ENCODE measurements around the gene ESYT2.

The ESYT2 gene

DNA sequence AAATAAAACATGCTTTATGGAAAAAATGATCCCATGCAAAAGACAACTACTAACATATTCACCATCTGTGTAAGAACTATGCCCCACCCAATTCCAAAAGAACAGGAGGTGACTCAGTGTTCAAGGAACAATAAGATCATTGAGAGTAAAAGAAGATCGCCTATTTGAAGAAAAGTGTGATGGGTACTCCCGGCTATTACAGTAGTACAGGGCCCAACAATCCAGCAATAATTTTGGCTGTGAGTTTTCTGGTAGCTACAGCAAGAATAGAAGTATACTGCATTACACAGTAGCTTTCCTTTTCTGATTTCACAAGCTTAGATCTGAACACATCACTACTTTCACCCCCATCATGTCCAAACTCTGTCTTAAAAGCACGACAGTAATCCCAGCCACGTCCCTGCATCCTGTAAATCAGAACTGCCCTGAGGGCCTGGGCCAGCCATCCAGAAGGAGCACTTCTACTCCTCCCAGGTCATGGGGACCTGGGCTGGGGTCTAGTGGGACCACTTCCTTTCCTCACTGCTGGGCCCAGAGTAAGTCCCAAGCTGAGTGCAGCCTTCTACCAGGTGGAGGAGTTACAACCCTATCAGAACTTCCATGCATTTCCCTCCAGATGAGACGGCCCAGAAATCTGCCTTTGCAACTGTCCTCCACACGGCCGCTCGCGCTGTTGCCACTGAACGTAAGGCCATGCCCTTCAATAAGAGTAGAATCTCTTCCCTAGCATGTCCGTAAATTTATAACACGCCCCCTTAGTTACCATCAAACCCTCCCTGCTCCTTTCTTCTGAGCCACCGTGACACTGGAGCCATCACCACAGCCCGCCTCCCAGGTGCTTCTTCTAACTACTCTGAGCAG lies 7.9 kb downstream of the ESYT2 start:
- no peak for DNase-seq

DNA sequence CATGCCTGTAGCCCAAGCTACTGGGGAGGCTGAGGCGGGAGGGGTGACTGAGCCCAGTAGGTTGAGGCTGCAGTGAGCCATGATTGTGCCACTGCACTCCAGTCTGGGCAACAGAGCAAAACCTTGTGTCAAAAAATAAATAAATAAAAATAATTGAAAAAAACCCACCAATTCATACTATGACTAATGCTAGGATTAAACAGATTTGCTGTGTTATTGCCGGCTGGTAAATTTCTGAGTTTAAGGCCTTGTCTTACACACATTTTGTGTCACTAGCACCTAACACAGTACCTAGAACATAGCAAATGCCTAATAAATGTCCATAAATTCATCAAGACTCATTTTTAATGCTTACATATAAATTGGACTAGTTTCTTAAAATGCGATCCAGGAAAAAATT lies 8.7 kb downstream of the ESYT2 start:
- DNase-seq: no peak

DNA sequence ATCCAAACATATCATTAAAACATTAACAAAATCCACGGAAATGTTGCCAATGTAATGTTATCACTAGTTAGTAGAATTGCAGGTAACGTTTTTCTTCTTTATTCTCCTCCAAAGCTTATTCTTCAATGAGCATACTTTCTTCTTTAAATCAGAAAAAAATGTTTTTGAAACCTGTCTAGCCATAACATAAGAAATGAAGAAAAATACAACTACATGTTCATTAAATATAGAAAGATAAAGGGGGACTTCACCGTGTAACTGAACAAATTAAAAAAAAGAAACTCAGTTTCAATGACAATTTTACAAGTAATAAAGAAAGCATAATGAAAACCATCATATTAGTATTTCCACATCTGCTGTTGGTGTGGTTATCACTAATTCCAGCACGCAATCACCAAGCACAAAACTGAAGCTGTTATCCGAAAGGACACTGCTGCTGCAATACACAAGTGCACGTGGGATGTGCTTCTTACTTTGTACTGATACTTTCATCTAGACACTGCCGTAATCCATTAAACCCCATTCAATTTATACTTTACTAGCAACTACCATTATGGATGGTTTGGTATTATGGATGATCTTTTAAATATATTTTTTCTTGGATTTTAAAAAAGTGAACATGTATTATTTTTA lies 9.6 kb downstream of the ESYT2 start:
- DNase-seq: no peak

DNA sequence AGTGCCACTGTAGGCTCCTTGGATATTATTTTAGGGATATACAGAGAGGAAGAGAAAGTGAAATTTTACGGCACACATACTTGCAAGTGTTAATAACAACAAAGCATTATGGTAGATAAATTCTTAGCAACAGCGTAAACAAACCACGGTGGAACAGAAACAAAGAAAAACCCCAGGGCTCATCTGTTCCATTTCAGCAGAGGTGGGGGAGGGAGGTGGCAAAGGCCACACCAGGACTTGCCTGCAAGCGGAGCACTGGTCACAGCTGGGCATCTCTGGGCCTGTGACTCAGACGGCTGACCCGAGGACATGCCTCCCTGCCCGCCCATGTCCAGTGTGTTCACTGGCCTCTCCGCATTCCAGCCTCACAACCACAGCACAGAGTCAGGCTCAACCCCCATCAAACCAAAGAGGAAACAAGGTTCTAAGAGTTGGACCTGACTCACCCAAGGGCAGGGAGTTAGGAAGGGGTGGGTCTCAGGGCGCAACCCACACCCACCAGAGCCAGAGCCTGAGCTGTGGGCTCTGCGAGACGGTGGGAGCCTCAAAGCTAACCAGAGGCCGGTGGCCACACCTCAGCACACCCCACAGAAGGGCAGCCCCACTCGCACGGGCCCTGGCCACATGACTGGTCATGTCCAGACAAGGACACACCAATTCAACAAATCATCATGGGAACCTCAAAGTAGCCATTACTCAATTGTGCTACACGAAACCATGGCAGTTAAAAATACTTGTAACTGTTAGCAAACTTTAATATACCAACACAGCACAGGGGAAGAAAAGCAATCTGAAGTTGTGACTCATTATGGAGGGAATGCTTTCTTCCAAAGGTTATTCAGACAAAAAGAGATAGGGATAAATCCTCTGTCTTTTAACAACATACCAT lies 10.7 kb downstream of the ESYT2 start:
- peak; percentile 49 for DNase-seq

DNA sequence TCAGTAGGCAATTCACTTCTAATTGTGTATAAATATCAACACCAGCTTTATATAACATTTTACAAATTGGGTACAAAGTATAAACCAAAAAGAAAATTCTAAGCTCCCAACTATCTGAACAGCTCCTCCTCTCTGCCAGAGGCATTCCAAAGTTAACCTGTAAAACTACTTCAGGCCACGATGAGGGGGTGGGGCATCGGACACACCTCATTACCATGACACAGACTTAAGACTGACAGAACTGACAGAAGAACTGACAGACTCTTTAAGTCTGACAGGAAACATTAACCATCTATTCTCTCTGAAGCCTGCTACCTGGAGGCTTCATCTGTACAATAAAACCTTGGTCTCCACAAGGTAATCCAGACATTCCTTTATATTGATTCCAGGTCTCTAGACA lies 12.3 kb downstream of the ESYT2 start:
- no peak for DNase-seq

DNA sequence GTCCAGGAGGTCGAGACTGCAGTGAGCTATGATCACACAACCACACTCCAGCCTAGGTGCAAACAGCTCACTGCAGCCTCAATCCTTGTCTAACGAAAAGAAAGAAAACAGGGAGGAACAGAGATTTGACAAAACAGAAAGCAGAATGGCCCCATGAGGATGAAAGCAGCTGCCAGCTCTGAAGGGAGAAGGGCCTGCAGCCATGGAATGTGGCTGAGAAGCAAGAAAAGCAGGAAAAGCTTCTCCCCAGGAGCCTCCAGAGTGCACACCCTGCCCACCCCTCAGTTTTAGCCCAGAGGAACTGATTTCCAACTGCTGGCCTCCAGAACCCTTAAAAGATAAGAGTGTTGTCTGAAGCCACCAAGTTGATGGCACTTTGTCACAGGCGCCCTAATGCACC lies 13.0 kb downstream of the ESYT2 start:
- DNase-seq: no peak

DNA sequence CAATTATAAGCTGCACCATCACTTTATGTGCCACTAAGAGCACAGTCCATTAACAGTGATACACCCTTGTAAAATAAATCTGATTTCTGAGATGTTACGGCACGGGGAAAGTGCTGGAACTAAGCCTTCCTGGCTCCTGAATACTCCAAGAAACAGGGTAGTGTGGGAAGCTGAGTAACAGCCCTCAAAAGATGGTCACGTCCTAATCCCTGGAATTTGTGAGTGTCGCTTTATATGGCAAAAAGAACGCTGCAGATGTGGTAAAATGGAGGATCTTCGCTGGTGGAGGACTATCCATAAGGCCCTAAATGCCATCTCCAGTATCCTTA lies 13.5 kb downstream of the ESYT2 start:
- no peak for DNase-seq

DNA sequence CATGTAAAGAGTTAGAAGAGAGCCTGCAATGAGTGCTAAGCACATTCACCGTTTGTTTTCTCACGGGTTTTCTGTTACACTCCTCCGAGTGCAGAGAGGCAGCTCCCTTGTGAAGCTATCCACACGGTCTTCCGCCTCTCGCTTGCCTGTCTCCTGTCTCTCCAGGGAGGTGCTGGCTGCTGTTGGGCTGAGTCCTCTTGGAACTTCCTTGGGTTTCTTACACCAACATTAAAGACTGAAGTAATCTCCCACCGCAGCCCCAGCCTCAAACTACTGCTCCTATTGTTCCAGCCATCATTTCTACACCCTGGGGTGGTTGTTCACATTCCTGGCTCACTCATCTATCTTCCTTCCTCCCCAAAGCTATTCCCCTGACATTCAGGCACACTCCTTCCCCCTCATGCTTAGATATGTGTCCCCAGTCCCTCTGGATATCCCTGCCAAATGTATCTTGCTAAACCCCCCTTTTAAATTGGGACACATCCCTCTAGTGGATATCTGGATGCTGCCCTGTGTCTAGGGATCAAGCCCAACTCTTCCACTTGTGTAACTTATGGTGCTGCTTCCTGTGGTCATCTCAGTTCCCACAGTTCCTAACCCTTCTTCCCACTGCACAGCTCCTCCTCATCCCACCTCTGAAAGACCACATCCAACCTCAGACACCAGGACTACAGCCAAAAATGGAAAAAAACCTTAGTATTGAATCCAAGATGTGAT lies 14.1 kb downstream of the ESYT2 start:
- DNase-seq: no peak

DNA sequence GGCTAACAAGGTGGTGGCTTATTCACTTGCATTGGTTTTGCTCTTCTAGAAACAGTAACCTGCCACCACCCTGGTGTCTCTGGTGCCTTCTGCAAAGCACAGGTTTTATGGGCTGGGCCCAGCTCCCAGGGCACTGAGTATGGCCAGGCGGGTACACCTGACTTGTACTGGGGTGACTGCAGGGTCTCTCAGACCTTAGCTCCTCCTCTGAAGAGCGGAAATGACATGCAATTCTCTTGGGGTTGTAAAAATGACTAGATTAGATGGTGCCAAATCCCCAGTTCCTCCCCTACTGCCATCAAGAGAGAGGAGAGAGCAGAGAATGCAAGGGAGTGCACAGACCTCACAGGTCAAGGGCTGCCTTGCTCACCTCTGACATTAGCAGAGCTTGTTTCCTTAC lies 14.7 kb downstream of the ESYT2 start:
- no peak for DNase-seq

DNA sequence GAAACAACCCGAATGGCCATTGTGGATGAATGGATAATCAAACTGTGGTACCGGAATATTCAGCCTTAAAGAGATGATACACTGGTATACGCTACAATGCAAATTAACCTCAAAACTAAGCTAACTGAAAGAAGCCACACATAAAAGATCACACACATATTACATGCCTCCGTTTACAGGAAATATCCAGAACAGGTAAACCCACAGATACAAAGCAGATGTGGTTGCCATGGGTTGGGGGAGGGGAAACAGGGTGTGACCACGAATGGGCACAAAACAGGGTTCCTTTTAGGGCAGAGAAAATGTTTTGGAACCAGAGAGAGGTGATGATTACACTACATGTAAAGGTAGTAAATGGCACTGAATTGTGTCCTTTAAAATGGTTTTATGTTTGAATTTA lies 16.6 kb downstream of the ESYT2 start:
- no peak for DNase-seq

DNA sequence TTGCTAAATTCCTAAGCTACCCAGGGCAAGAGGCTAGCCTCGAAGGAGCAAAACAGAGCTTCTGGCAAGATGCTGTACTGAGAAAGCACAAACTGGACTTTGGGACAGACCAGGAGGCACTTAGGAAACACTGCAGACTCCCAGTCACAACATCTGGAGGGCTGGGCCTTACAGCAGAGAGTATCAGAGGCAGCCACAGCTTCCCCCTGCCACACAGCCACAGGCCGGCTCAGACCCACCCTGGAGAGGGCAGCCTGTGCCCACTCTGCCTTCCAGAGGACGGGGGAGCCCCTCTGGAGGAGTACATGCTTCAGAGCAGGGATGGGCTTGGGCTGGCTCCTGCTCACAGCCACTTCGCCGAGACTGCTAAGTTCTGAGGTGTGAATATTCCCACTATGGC lies 17.4 kb downstream of the ESYT2 start:
- no peak for DNase-seq

DNA sequence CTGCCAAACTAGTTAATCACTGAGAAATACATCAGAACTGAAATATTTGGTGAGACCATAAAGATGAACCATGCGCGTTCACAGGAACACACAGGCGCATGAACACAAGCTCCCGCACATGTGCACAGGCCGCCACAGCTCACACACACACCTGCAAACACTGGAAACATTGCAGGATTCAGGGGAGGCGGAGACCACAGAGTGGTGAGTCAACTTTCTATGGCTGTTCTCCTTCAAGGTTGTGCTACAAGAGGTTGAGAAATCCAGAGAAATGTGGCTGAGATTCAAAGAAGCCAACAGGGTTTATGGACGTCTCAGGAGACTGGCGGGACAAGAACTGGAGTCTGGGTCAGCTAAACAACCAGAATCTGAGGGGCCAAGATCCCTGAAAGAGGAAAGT lies 17.8 kb downstream of the ESYT2 start:
- DNase-seq: no peak

DNA sequence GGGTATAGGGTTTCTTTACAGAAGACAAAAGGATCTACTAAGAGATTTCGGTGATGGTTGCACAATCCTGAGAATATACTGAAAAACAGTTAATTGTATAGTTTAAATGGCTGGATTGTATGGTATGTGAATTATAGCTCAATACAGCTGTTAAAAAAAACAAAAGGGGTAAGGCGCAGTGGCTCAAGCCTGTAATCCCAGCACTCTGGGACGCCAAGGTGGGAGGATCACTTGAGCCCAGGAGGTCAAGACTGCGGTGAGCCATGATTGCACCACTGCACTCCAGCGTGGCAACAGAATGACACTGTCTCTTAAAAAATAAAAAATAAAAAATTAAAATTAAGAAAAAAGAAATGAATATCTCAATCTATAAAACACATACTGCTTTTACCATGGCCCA lies 18.5 kb downstream of the ESYT2 start:
- no peak for DNase-seq

DNA sequence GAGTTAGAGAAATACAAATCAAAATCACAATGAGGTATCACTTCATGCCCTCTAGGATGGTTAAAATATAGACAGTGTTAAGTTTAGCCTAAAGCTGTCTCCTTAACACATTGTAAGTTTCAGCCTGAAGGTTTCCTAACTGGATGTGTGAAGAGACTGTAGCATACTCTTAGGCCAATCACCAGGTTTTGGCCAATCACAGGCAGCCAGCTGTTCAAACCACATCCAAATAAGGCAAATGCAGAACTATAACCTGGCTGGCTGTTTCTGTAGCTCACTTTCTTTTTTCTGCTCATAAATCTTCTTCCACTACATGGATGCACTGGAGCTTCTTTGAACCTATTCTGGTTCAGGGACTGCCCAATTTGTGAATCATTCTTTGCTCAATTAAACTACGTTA lies 19.7 kb downstream of the ESYT2 start:
- DNase-seq: peak; percentile 27

DNA sequence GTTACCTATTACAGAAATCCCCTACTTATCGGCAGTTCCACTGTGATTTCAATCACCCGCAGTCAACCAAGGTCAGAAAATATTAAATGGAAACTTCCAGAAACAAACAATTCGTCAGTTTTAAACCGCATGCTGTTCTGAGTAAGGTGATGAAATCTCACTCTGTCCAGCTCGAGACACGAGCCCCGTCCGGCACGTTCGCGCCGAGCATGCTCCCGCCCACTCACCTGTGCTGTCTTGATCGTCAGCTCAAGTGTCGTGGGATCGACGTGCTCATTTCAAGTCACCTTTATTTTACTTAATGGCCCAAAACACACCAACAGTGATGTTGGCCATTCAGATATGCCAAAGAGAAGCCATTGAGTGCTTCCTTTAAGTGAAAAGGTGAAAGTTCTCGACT lies 21.2 kb downstream of the ESYT2 start:
- DNase-seq: no peak

DNA sequence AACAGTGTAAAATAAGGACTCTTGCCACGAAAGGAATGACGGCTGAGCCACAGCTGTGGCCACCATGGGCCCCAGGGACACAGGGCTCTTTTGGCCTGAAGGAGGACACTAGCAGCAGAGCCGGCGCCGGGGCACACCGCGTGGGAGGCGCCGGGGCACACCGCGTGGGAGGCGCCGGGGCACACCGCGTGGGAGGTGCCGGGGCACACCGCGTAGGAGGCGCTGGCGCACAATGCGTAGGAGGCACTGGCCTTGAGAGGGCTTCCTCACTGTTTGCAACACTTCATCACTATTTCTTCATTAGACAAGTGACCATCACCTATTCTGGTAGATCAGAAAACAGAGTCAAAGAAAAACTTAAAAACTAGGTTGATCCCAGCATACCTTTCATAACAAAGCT lies 23.4 kb downstream of the ESYT2 start:
- DNase-seq: no peak

DNA sequence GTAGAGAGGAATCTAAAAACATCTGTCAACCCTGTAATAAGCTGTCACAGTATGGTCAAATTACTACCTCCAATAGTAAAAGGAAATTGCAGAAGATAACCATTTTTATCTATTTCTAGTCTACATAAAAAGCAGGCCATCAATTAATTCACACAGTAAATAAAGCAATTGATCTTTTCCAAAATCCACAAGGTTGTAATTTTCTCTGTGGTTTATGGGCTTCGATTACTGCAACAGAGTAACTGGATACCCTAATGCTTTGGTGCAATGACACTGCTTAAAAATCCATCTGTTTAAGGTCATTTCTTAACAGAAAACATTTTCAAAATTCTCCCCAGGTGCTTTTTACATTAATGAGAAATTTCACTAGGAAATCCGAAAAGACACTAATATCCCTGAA lies 23.9 kb downstream of the ESYT2 start:
- no peak for DNase-seq

DNA sequence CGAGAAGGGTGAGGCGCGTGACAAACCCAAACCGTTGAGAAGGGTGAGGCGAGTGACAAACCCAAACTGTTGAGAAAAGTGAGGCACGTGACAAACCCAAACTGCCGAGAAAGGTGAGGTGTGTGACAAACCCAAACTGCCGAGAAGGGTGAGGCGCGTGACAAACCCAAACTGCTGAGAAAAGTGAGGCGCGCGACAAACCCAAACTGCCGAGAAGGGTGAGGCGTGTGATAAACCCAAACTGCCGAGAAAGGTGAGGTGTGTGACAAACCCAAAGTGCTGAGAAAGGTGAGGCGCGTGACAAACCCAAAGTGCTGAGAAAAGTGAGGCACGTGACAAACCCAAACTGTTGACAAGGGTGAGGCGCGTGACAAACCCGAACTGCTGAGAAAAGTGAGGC lies 25.0 kb downstream of the ESYT2 start:
- no peak for DNase-seq

DNA sequence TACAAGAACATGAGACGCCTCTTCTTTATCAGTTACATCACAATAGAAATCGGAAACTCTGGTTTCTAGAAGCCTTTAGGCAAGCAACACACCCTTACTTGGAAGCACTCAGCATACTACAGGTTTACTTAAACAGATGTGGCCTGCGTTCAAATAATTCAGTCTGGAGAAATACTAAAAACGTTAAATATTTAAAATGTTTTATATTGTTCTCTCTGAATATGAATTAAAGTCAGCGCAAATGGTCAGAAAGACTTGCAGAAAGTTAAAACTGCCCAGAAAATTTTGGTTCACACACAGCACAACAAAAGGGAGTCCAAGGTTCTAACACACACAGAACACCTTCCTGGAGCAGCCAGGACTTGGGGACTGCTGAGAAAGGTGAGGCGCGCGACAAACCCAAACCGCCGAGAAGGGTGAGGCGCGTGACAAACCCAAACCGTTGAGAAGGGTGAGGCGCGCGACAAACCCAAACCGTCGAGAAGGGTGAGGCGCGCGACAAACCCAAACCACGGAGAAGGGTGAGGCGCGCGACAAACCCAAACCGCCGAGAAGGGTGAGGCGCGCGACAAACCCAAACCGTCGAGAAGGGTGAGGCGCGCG lies 25.8 kb downstream of the ESYT2 start:
- DNase-seq: no peak

DNA sequence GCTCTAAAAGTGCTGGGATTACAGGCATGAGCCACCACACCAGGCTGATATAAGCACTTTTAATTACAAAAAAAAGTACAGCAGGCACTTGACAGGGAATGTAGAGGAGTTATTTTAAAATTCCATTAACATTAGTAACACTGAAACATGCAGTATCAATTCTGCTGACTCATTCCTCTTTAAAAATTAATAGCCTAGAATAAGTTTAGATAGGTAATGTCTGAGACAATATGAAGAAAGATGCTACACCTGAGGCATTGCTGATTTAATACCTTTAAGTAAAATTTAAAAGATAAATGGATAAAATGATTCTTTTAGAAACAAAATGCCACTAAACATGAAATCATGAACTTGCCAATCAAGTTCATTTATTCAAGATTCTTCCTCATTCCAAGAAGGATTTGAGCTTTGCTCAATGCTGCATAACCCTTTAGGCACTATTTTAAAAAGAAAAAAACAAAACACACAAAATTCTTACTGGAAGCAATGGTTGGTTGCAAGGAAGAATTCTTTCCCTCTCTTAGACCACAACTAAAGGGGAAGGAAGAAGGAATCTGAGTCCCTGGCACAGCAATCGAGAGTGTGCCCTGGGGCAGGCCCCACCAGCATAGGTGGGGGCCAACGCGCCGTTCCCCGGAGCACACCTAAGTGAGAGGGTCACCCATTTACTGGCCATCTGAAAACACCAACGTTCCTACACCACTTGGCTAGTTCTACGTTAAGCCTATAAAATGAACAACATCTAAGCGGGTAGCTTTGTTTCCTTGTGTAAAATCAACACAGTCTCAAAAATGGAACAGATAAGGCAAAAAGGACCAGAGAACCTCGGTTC lies 26.6 kb downstream of the ESYT2 start:
- DNase-seq: no peak

DNA sequence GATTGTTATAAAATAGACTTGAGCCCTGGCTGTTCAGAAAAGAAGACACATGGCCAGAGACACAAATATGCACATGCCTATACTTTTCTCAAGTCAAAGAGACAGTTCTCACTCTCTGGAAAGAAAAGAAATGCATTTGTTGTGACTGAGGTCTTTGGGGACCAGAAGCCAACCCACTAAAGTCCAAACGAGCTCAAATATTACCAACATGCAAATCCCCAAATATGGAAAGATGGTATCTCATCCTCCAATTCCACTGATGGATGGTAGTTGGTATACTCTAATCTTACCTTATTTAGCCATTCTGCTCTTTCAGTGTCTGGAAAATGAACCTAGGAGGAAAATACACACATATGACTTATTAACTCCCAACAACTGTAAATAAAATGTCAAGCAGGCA lies 30.6 kb downstream of the ESYT2 start:
- DNase-seq: no peak

DNA sequence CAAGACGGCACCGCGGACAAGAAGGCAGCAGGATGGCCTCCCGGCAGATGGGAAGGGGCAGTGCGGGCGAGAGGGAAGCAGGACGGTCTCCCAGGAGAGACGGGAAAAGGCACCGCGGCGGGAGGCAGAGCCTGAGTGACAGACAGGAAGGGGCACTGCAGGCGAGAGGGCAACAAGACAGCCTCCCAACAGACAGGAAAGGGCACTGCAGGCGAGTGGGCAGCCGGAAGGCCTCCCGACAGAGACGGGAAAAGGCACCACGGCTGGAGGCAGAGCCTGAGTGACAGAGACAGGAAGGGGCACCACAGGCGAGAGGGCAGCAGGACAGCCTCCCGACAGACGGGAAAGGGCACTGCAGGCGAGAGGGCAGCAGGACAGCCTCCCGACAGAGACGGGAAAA lies 32.6 kb downstream of the ESYT2 start:
- no peak for DNase-seq

All from SIG-M5 (cell line).